ENCODE results near the gene WWTR1.

The WWTR1 gene

GRCh38 chr3:149511040-149511626 is 146.7 kb downstream of the WWTR1 start:
- TF ChIP-seq CTCF (IDR thresholded peaks at IDR 0.05; ENCODE audit: low read depth, low read length, missing control alignments): no peak
- no peak for DNase-seq (ENCODE audit: extremely low read depth, low read depth)
- no peak overlapping the region for H3K4me3 ChIP-seq (replicated peaks; ENCODE audit: low read depth, low read length)

GRCh38 chr3:149510480-149510879 is 147.3 kb downstream of the WWTR1 start:
- no peak overlapping the region for H3K4me3 ChIP-seq (replicated peaks; ENCODE audit: low read depth, low read length)
- TF ChIP-seq CTCF (IDR thresholded peaks at IDR 0.05; ENCODE audit: low read depth, low read length, missing control alignments): no peak
- DNase-seq (ENCODE audit: extremely low read depth, low read depth): no peak

GRCh38 chr3:149509526-149509925 is 148.3 kb downstream of the WWTR1 start:
- H3K4me3 ChIP-seq (replicated peaks; ENCODE audit: low read depth, low read length): no peak overlapping the region
- no peak for DNase-seq (ENCODE audit: extremely low read depth, low read depth)
- TF ChIP-seq CTCF (IDR thresholded peaks at IDR 0.05; ENCODE audit: low read depth, low read length, missing control alignments): no peak

GRCh38 chr3:149507491-149508324 is 150.1 kb downstream of the WWTR1 start:
- no peak overlapping the region for H3K4me3 ChIP-seq (replicated peaks; ENCODE audit: low read depth, low read length)
- TF ChIP-seq CTCF (IDR thresholded peaks at IDR 0.05; ENCODE audit: low read depth, low read length, missing control alignments): no peak
- no peak for DNase-seq (ENCODE audit: extremely low read depth, low read depth)

- H3K4me3 ChIP-seq (replicated peaks; ENCODE audit: low read depth, low read length): no peak overlapping the region
- TF ChIP-seq CTCF (IDR thresholded peaks at IDR 0.05; ENCODE audit: low read depth, low read length, missing control alignments): no peak
- no peak for DNase-seq (ENCODE audit: extremely low read depth, low read depth)
Observed at GRCh38 chr3:149506965-149507364, 150.9 kb downstream of the WWTR1 start.

- no peak for DNase-seq (ENCODE audit: extremely low read depth, low read depth)
- H3K4me3 ChIP-seq (replicated peaks; ENCODE audit: low read depth, low read length): no peak overlapping the region
- no peak for TF ChIP-seq CTCF (IDR thresholded peaks at IDR 0.05; ENCODE audit: low read depth, low read length, missing control alignments)
Observed at GRCh38 chr3:149506540-149506939, 151.3 kb downstream of the WWTR1 start.
